HCT116 (cell line): ENCODE results near the gene HLA-F. TPM values are rescaled to one million over a fixed set of nuclear protein-coding genes. Genes with fewer than 3 reads are reported as not detected.
A peak's percentile ranks its signal among the peaks of the same experiment; 100 is the strongest.

Source experiments
- ATAC-seq: fragments of 200-7000 bp; cut with Tn5 transposase; 2 replicates; pipeline ENCODE4 v1.9.1; 2020; ENCODE audit warnings: mild to moderate bottlenecking, moderate library complexity
- BruUV-seq: library from RNA; stranded (reverse); fragments of 400-500 nt; replicated peaks from 2 replicates; lab custom pipeline; 2021; lab: Mats Ljungman, UMichigan
- CTCF ChIA-PET: fragments of 300-600 bp; sonication (Branson Sonifier 250); formaldehyde crosslinking; loops from one replicate; lab custom pipeline; 2021; ENCODE audit warnings: antibody characterized with exemption; lab: Charles Lee
- POLR2A ChIA-PET: fragments of 300-600, 350-600 bp; sonication (Branson Sonifier 250); formaldehyde crosslinking; loops from one replicate; lab custom pipeline; 2021; ENCODE audit warnings: antibody characterized with exemption; lab: Charles Lee
- RAD21 ChIA-PET, 2 experiments: fragments of 300-600 bp; sonication (Branson Sonifier 250); formaldehyde crosslinking; loops; one replicate each; lab custom pipeline; 2023; ENCODE audit warnings: low total read pairs in 2 of 2; ENCODE audit not compliant: uncharacterized antibody in 2 of 2, unreplicated experiment in 2 of 2, low non-redundant PET in 1 of 2; lab: Charles Lee
- DNase-seq: peaks from one replicate; pipeline ENCODE4 v3.0.0-alpha.2; 2010; ENCODE audit warnings: low read depth, low spot score
- H2AFZ ChIP-seq: fragments of 200-600 bp; shearing (Covaris generic), sonication (generic); 2 replicates; pipeline ENCODE4 v1.6.1; 2017; ENCODE audit warnings: low read depth, mixed run types, mixed read lengths, antibody characterized with exemption, low read length; ENCODE audit not compliant: poor library complexity, severe bottlenecking
- H3K27ac ChIP-seq: 2 replicates; pipeline ENCODE4 v1.5.1; 2012; ENCODE audit warnings: low read depth, low read length
- H3K27me3 ChIP-seq: fragments of 200-600 bp; sonication (generic); 2 replicates; pipeline ENCODE4 v1.6.1; 2016; ENCODE audit warnings: mixed run types, low read length, mixed read lengths; ENCODE audit not compliant: insufficient read depth
- H3K36me3 ChIP-seq, 2 experiments: fragments of 200-500 bp in 1 of 2; fragments of 200-600 bp in 1 of 2; sonication (Bioruptor generic) in 1 of 2; sonication (generic) in 1 of 2; 2 replicates each; pipeline versions ENCODE4 v1.5.1 to v1.6.1; 2014 to 2016; ENCODE audit warnings: low read length in 2 of 2, inconsistent platforms in 1 of 2, mixed read lengths in 1 of 2, mixed run types in 1 of 2; ENCODE audit not compliant: insufficient read depth in 2 of 2, control insufficient read depth in 1 of 2
- H3K4me1 ChIP-seq, 2 experiments: fragments of 200-600 bp in 1 of 2; sonication (generic) in 1 of 2; 2 replicates each; pipeline versions ENCODE4 v1.5.1 to v1.6.1; 2012 to 2017; ENCODE audit warnings: low read length in 2 of 2, inconsistent platforms in 1 of 2, mild to moderate bottlenecking in 1 of 2, mixed read lengths in 1 of 2, mixed run types in 1 of 2, moderate library complexity in 1 of 2; ENCODE audit not compliant: insufficient read depth in 2 of 2, control insufficient read depth in 1 of 2
- H3K4me2 ChIP-seq: fragments of 200-600 bp; sonication (generic); 2 replicates; pipeline ENCODE4 v1.6.1; 2017; ENCODE audit warnings: mixed run types, low read length, mixed read lengths
- H3K4me3 ChIP-seq, 2 experiments: fragments of 200-600 bp in 1 of 2; sonication (generic) in 1 of 2; replicated peaks in 1 of 2; 2 replicates each; pipeline ENCODE4 v1.5.1; 2011 to 2016; ENCODE audit warnings: low read length in 2 of 2, control low read depth in 1 of 2, low read depth in 1 of 2, mild to moderate bottlenecking in 1 of 2, mixed read lengths in 1 of 2, mixed run types in 1 of 2
- H3K79me2 ChIP-seq: fragments of 200-600 bp; sonication (generic); 2 replicates; pipeline ENCODE4 v1.6.1; 2017; ENCODE audit warnings: mild to moderate bottlenecking, mixed run types, low read length, moderate library complexity, mixed read lengths; ENCODE audit not compliant: insufficient read depth
- H3K9ac ChIP-seq: fragments of 200-600 bp; sonication (generic); 2 replicates; pipeline ENCODE4 v1.6.1; 2016; ENCODE audit warnings: low read length, mixed read lengths
- H3K9me2 ChIP-seq: fragments of 200-600 bp; sonication (generic), shearing (Covaris generic); 2 replicates; pipeline ENCODE4 v1.6.1; 2017; ENCODE audit warnings: mixed run types, mild to moderate bottlenecking, moderate library complexity; ENCODE audit not compliant: insufficient read depth
- H3K9me3 ChIP-seq, 2 experiments: fragments of 200-500 bp in 1 of 2; fragments of 200-600 bp in 1 of 2; sonication (Bioruptor generic) in 1 of 2; sonication (generic) in 1 of 2; 2 replicates each; pipeline ENCODE4 v1.6.1; 2014 to 2017; ENCODE audit warnings: low read length in 2 of 2, mixed read lengths in 2 of 2, inconsistent platforms in 1 of 2, low read depth in 1 of 2, mild to moderate bottlenecking in 1 of 2, mixed run types in 1 of 2, moderate library complexity in 1 of 2; ENCODE audit not compliant: control insufficient read depth in 1 of 2, insufficient read depth in 1 of 2
- H4K20me1 ChIP-seq: fragments of 200-600 bp; sonication (generic), shearing (Covaris generic); 2 replicates; pipeline ENCODE4 v1.6.1; 2017; ENCODE audit warnings: mixed run types, mild to moderate bottlenecking, moderate library complexity; ENCODE audit not compliant: insufficient read depth
- CBX3 ChIP-seq: IDR thresholded peaks from 2 replicates; pipeline ENCODE4 v1.6.1; 2012; ENCODE audit warnings: low read depth
- CTCF ChIP-seq, 3 experiments: fragments of 200-600 bp in 1 of 3; sonication (generic) in 1 of 3; IDR thresholded peaks in 2 of 3; conservative IDR thresholded peaks in 1 of 3; 2 replicates each; pipeline ENCODE4 v1.5.1; 2012 to 2017; ENCODE audit warnings: low read depth in 2 of 3, low read length in 2 of 3, antibody characterized with exemption in 1 of 3, borderline replicate concordance in 1 of 3, control low read depth in 1 of 3, mild to moderate bottlenecking in 1 of 3, mixed read lengths in 1 of 3, mixed run types in 1 of 3, moderate library complexity in 1 of 3; ENCODE audit not compliant: insufficient read depth in 1 of 3
- POLR2A ChIP-seq: IDR thresholded peaks from 2 replicates; pipeline ENCODE4 v1.7.0; 2011; ENCODE audit warnings: borderline replicate concordance; ENCODE audit not compliant: insufficient read depth, insufficient read length; ENCODE audit errors: extremely low read depth
- RAD21 ChIP-seq: IDR thresholded peaks from 2 replicates; pipeline ENCODE4 v1.6.1; 2012; ENCODE audit warnings: low read depth, mild to moderate bottlenecking
- intact Hi-C: fragments of 100-400 bp; cut with micrococcal nuclease; formaldehyde crosslinking; loops from 2 replicates; pipeline ENCODE4 v1.10.0; 2022
- total RNA-seq: library from RNA; stranded (reverse); gene quantifications from one replicate; pipeline ENCODE4 v1.2.1, GENCODE V29; 2021; ENCODE audit not compliant: unreplicated experiment

Gene HLA-F
- total RNA-seq, 1 experiment from 2014 or later: 24.6 TPM

- CTCF ChIA-PET: interaction anchor here (0.6 to 2.1 kb wide), 4 partner anchors 52 to 1426 kb away, joined by 3 to 7 read pairs (median 4); no protein-coding TSS in a partner anchor
- Histone ChIP-seq H3K36me3 (no peaks in the 10 kb centered on the region), H3K9ac (no peak overlapping the region), H3K4me3 (no peak overlapping the region), H3K4me2 (no peak overlapping the region), H3K9me2 (no peaks in the 10 kb centered on the region), H3K27me3 (peaks cover 5% of the 10 kb centered on the region; the same call in 1 of the 2 replicates), H3K27ac (no peak overlapping the region), H3K9me3 (no peaks in the 10 kb centered on the region), H4K20me1 (no peaks in the 10 kb centered on the region), H3K4me1 (peaks cover 0 to 3% of the 10 kb centered on the region in 2 experiments; a peak in 1 of 4 replicates), H3K79me2 (no peaks in the 10 kb centered on the region), H2AFZ (peak overlapping the region; percentile 28)
- TF ChIP-seq RAD21 (peak; percentile 93), CBX3 (no peak), CTCF (IDR thresholded peaks at IDR 0.05 in 2 of 3, conservative IDR thresholded peaks at IDR 0.05 in 1 of 3; ENCODE audit: borderline replicate concordance in 1 of 3, insufficient read depth in 1 of 3, low read depth in 2 of 3, low read length in 2 of 3) (peak; percentile 64 to 83 (median 71); a peak in 5 of 6 replicates), POLR2A (no peak)
- POLR2A ChIA-PET: interaction anchor here (0.6 kb wide), 1 partner anchor 27 kb away, joined by 3 read pairs; no protein-coding TSS in a partner anchor
- RAD21 ChIA-PET: interaction anchor here in 1 of 2 experiments (0.5 kb wide), 1 partner anchor 131 kb away, joined by 3 read pairs; no protein-coding TSS in a partner anchor
- DNase-seq (peak; percentile 48), ATAC-seq (peak; percentile 71)
- BruUV-seq: no TSS peak
- intact Hi-C loops: loop anchor here (1.0 to 5.0 kb wide), 3 partner anchors 47 to 307 kb away; no protein-coding TSS in a partner anchor
Observed at GRCh38 chr6:29705389-29706231, 17.6 kb upstream of the HLA-F start.
